Fibroblast of peridontal ligament (primary cell): ENCODE data around the gene LSAMP.
"Not testable (repeated sequence)": the region's sequence is repeated elsewhere in the genome, so short reads cannot be mapped to it uniquely, and the experiment has no call there.

Experiments used
- DNase-seq: peaks from one replicate; pipeline ENCODE4 v3.0.0-alpha.2; 2010; ENCODE audit errors: extremely low read depth

The LSAMP gene

DNA sequence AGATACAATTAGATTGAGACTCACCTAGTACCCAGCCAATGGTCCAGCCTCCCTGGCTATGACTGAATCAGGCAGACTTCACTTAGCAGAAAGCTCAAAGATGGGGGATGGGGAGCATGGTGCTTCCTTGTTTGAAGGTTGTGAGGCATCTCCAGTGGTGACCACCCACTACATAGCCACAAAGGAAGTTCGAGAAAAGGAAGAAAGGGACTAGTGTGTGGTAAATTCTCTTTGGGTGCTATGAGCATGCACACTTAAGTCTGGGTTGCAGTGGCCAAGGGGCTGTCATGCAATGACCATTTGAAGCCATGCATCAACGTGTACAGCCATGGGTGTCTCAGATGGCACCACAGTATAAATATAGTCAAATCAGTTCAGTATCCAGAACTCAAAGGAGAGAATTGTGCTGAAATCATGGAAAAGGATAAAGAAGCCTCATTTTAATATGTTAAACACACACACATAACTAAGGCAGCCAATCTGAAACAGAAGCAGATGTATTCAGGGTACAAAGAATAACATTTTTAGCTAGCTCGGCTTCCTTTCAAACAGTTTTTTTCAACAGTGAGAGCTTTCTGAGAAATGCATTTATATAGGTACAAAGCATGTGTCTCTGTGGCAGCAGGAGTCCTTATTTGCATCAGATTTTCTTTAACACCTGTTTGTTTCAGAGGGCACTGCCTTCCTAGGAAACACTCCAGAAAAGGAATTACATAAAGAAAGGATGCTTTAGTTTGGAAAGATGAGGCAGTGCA is 546.5 kb downstream of the LSAMP start:
- no peak for DNase-seq

DNA sequence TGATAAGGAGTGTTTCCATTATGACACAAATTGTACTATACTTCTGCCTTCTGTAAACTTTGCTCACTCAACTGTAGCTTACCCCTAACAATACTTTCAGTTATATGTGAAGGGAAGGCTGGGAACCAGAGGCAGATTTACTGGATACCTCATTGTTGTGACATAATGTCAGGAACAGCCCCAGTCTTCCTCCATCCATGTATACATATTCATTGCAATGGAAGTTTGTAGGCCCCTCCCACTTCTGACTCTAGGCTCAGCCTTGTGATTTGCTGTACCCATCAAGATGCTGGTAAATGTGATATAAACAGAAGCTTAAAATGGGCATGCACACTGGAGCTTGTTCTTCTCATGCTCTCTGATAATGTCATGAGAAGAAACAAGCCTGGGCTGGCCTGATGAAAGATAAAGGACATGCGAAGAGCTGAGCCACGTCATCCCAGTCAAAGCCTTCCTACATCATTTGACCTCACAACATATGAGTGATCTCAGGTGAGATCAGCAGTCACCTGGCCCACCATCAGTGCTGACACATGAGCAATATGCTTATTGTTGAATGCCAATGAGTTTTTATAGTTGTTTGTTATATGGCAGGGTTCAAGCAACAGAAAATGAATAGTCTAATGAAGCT is 554.2 kb downstream of the LSAMP start:
- DNase-seq: no peak

DNA sequence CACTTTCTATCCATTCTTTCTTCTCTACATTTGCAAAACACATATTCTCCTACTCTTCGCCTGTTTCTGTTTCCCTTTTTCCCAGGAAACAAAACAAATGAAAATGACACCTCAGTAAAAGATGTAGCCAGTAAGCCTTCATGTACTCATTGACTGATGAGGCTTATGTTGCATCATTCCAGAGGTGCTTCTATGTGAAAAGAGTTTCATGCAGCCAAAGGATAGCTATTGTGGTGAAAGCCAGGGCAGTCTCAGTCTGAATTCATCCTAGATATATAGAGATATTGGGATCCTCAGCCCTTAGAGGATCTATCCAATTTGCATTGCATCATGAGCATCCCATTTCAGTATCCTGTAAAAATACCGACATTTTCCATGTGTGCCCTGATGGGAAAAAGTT is 554.7 kb downstream of the LSAMP start:
- DNase-seq: no peak

DNA sequence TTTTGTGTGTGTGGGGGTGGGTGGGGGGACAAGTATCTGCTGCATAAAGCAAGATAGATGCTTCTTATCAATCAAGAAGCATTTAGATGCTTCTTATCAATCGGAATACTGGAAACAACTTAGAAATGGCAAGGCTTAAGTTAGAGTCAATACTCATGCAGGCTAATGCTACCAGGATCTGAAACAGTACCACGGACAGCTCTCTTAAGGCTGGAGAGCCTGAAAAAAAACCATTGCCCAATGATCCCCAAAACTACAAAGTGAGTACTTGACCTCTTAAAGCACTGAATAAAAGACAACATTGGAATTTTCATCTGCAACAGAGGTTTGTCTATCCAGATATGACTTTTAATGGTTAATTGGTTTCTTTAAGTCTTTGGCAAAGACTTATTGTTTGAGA is 559.7 kb downstream of the LSAMP start:
- DNase-seq: peak; percentile 16

DNA sequence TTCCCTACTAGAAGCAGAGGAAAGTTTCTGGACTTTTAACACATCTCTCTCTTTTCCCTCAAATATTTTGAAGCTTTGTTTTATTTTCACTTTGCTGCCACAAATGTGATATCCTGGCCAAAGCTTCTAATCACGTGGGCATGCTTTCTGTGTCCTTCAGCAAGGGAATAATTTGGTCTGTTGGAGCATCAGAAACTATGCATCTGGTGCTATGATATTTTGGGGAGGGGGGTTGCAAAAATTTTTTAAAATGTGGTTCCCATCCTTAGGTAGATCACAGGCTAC is 567.7 kb downstream of the LSAMP start:
- peak; percentile 27 for DNase-seq

DNA sequence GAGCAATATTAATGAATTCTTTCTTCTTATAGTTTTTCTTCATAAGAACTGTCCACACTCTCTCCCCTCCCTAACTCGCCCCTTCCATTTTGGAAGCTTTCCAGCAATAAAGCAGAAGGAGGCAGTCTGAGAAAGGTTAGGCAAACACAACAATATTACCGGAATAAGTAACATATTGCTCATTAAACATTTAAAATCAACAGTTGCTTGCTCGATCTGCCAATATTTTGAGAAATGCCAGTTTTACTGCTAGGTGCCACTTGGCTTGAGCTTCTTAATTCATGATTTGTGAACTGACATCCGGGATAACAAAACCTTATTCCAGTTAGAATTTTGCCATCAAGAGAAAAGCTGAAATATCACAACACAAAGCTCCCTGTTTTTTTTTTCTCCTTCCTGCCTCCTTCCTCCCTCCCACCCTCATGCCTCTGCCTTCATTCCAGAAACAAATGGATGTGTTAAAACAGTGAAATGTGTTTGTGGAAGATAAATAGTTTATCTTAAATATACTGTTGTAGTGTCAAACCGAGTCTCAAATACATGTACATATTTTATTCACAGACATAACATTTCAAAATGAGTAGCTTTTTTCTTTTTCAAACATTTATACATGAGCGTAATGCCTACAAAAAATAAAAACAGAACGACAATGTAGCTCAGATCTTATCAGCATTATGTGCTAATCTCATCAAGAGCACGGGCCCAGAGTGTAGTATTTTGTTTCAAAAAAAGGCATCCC is 568.2 kb downstream of the LSAMP start:
- DNase-seq: peak; percentile 2

DNA sequence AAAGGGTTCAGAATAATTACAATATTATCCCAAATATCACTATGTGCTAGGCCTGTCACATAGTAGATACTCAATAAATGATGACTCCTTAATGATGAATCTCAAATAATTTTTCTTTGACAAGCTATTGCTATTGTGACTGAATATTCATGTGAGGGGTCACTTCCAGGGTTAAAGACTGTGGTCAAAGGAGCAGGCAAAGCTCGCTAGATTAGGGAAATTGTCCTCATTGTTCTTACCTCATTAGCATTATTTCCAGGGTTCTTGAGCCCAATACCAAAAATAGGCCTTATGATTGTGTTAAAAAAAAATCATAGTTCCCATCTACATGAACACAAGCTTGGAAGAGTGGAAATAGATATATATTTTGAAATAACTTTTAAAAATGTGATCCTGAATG is 569.8 kb downstream of the LSAMP start:
- no peak for DNase-seq

DNA sequence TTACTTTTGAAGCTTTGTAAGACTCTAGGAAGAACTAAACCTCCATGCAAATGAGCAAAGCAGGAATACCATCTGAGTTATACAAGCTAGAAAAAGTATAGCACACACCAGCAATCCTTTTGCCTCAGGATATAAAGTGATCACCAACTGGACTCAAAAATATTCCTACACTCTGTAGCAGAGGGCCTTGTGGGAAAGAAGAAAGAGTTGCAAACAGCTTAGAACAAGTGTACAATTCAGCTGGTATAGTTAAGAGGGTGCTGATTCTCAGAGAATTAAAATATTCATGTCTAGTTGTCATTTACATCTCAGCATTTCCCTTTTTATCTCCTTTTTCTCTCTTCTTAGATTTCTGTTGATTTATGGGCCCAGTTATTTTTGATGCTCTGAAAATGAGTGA is 573.6 kb downstream of the LSAMP start:
- no peak for DNase-seq

DNA sequence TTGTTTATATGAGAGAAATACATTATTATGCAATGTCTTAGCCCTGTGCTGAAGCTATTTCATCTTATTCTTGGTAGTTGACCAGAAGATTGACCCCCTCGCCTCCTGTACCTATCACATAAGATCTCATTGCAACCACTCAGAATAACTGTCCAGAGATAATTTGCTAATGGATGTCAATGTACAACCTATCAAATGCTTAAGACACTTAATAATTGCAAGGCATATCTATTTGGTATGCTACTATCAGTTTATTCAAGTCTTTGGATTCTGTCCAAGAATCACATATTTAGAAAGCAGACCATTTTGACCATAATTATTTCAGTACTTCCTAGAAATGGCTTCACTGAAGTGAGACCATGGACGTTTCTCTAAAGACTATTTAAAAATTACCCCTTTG is 580.4 kb downstream of the LSAMP start:
- DNase-seq: no peak

DNA sequence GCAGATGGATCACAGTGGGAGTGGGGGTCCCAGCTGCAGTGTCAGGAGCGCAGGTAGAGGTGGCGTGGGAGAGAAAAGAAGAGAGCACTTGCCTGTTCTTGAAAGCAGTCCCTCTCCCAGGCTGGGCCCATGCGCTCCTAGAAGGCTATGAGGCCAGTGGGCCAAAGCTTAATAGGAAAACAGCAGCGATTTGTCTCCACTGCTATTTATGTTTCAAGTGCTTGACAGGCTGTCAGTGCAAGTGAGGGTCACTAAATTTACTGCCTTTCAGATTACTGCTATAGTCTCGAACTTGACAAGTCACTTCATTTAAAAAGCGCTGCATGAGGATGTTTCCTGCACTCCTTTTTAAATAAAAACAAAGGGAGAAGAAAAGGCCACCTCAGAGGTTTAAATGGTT is 582.4 kb downstream of the LSAMP start:
- DNase-seq: no peak

DNA sequence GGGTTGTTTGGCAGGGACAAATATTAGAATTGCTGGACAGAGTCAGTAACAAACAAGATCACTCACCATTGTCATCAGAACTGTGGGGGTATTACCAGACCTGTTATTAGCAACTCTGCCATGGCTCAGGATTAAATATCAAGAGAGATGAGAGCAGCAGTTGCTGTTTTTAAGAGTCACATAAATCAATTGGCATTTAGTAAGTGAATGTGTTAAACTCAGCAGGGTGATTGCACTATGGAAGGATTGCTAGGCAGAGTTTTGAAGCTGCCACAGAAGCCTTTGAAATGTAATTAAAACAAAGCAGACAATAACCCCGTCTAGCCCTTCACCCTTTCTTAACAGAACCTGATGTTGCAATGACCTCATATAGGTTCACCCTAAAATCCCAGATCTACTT is 583.2 kb downstream of the LSAMP start:
- DNase-seq: no peak

DNA sequence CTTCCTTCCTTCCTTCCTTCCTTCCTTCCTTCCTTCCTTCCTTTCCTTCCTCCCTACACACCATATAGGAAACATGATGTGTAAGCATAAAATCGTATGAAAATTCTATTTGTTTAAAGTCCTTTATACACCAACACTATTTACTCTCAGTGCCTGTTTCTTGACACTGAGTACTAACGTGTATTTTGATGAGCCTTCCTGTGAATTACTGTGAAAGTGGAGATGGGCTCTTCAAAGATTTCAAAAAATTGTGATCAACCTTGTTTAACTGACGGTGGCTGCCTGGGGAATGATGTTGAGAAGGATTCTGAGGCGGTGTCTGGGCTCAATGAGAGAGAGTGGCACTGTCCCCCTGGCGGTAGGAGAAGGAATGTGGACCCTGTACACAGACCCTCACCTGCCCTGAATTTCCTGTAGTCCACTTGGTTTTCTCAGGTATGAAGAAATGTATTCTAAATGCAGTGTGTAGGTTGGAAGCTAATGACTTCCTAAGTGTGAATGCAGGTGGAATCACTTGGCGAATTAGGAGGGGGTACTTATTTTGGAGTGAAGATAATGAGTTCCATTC is 584.0 kb downstream of the LSAMP start:
- no peak for DNase-seq

DNA sequence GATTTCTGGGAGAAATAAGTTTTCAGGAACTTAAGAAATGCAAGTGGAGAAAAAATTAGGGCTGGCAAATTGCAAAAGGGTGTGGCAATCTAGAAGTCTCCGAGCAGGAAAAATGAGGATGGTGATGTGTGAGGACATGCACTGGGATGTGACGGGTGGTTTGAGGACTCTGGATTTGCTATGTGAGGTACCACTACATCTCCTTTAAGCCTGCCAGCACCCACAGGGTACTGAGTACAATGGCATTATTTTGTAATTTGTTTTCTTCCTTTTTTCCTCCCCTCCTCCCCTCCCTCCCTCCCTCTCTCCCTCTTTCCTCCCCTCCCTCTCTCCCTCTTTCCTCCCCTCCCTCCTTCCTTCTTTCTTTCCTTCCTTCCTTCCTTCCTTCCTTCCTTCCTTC is 584.5 kb downstream of the LSAMP start:
- DNase-seq: no peak

DNA sequence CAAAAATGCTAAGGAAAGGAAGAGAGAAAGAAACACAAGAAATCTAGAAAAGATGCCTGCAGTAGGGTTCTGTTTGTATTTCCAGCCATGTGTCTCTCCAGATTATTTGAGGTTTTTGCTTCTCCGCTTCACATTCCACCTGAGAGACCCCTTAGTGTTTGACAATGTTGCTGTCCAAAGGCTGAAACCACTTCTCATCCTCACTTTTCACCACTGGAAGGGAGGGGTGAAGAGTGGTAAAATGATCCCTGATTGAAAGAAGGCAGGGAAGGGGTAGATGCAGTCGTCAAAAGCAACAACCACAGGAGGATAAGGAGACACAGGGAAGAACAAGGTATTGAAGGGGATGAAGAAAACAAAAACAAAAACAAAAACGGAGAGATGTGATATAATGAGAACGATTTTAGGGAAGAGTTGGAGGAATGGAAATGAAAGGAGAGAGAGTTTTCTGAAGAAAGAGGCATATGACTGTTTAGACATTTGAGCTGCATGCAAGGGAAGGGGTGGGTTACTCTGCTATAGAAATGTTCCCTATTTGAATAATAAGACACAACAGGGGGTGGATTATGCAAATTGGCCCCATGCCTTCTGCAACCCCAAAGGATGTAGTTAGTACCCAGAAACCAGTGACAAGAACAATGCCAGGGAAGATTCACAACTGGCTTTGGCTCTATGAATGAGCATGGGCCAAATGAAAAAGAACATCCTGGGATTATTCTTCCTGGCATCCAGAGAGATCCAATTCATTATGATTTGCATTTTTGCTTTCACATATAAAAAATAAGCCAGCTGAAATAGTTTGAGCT is 586.1 kb downstream of the LSAMP start:
- no peak for DNase-seq

DNA sequence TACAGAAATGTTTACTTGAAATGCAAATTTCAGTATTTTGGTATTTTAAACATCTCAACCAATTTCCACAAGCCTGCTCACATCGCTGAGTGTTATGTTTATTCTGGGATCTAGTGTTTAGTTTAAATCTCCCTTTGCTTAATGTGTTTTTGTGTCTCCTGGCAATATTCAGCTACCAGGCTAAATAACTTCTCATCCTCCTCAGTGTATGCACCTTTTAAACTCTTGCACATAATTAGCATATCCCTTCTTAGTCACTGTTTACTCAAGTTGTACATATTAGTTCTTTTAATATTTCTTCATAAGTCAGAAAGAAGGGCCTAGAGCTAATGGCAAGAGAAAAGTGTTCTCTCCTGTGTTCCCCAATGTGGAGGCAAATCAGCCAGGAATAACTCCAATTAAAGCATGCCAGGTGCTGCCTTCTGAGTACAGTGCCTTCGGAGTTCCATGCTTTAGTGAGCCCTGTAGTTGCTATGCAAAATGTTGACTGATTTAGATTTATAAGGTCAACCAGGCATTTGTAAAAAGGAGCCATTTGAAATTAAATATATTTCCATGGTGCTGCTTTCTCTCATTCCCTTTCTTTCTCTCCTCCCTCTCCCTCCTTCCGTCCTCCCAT is 587.7 kb downstream of the LSAMP start:
- peak; percentile 46 for DNase-seq

DNA sequence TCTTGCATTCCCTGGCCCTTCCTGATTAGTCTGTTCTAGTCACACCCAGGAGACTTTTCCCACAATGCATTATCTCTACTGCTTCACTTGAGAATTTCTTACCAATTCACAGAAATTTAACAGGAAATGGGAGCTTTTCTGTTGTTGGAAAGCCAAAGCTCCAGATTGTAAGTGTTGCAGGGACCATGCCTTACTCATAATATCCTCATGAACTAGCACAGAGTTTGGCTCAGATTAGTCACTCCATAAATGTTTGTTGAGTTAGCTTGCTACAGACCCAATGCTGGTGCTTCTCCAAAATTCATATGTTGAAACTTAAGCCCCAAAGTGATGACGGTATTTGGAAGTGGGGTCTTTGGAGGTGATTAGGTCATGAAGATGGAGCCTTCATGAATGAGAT is 589.4 kb downstream of the LSAMP start:
- peak; percentile 69 for DNase-seq

DNA sequence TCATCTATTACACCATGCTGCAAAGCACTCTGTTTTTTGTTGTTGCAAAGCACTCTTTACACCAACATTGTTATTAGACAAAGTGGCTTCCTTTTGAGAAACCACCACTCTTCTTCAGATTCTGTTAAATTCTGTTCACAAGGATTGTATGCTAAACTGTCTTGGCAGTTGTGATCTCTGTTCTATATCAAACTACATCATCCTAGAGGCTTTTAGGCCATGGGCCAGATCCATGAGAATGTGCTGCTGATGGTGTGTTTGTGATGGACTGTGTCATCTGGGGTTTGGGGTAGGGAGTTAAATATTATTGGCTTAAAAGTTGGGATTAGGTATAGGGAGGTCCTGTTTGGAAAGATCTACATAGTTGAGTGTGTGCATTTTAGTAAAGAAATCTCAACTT is 592.2 kb downstream of the LSAMP start:
- no peak for DNase-seq

DNA sequence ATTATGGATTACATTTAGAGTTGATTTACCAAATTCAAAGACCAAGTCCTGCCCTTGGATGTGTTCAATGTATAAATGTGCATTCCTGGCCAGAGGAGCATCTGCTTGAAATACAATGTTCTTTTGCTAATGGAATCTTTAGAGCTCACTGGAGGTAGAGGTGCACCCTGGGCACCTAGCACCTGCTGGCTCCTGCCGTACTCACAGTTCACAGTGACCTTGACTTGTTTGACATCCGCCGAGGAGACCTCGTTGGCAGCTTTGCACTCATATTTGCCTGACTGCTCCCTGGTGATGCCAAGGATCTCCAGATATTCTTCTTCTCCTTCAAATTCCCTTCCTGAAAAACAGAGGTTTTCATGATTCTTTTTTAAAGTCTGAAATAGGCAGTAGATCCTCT is 593.0 kb downstream of the LSAMP start:
- DNase-seq: no peak

DNA sequence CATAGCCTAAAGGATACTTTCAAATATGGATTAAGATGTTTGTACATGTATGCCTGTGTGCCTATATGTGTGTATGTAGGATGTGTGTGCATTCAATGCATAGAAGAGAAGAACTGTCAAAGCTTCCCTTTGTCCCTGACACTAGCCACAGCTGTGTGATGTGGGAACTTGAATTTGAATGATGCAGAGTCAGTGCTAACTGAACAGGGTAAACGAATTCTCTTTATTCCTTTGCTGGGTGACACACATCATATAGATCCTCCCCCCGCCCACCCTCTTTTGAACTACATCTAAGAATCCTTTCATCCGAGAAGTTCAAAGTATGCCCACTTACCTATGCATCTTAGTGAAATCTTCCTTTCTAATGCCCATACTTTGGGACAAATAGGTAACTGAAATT is 593.7 kb downstream of the LSAMP start:
- DNase-seq: no peak

DNA sequence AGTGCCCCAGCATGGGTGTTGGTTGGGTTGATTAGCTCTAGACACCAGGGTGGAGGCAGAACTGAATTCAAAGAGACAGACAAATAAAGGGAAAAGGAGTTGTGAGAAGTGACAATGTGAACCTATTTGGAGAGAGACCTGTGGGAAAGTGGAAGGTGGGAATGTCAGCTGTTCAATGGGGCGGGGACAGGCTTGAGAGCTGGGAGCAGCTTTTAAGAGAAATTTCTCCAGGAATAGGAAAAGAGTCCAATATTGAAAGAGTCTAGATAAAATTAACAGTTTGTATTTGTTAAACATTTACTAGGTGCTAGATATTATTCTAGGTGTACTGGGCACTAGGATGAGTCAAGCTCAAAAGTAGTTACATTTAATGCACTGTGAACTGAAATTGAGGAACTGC is 596.6 kb downstream of the LSAMP start:
- no peak for DNase-seq

DNA sequence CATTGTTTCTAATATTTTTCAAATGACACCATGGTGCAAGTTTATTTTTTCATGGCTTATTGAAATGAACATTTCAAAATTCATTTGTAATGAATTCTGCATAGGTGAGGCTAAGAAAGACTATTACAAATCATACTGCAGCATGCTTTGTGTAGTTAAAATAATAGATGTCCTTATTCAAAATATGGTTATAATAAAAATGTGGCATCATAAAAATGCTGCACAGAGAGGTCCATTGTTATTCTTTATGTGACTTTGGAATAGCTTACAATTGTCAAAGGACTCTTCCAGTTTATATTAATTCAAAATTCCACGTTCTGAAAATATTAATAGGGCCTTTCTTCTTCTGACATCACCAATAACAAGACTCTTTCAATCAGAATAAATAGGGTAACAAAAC is 599.3 kb downstream of the LSAMP start:
- no peak for DNase-seq

DNA sequence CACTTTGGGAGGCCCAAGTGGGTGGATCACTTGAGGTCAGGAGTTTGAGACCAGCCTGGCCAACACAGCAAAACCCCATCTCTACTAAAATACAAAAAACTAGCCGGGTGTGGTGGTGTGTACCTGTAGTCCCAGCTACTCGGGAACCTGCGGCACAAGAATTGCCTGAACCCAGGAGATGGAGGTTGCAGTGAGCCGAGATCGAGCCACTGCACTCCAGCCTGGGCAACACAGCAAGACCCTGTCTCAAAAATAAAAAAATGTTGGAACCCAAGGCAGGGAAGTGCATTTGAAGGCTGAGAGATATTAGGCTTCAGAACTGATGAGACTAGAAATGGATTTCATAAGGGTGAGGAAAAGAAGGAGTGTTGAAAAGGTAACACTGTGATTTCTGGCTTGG is 600.6 kb downstream of the LSAMP start:
- DNase-seq: not testable (repeated sequence)
